GM23338 (cell line): ENCODE measurements around the gene ARL4A.

Experiments used
- CTCF ChIP-seq, 2 experiments: fragments of 200-600 bp in 1 of 2; sonication (generic) in 1 of 2; conservative IDR thresholded peaks; 2 replicates each; pipeline versions ENCODE4 v1.5.1 to v1.6.1; 2016 to 2017; ENCODE audit warnings: antibody characterized with exemption in 2 of 2, low read depth in 2 of 2, mild to moderate bottlenecking in 2 of 2, moderate library complexity in 1 of 2
- EZH2 ChIP-seq: fragments of 200-600 bp; sonication (generic); IDR thresholded peaks from one replicate; pipeline ENCODE4 v1.8.0; 2017; ENCODE audit warnings: antibody characterized with exemption, mild to moderate bottlenecking, low read depth; ENCODE audit not compliant: unreplicated experiment
- EZH2phosphoT487 ChIP-seq: fragments of 200-600 bp; sonication (generic); IDR thresholded peaks from one replicate; pipeline ENCODE4 v1.8.1; 2018; ENCODE audit warnings: antibody characterized with exemption; ENCODE audit not compliant: unreplicated experiment
- POLR2AphosphoS5 ChIP-seq: IDR thresholded peaks from 2 replicates; pipeline ENCODE4 v1.6.1; 2016; ENCODE audit warnings: antibody characterized with exemption, low read depth
- REST ChIP-seq: IDR thresholded peaks from one replicate; pipeline ENCODE4 v1.6.1; 2018; ENCODE audit warnings: antibody characterized with exemption; ENCODE audit not compliant: unreplicated experiment

- TF ChIP-seq CTCF (conservative IDR thresholded peaks at IDR 0.05; ENCODE audit: low read depth in 2 of 2) (no peak), EZH2 (no peak), POLR2AphosphoS5 (no peak), REST (no peak), EZH2phosphoT487 (no peak)
Observed at GRCh38 chr7:12692479-12693259, 5.2 kb downstream of the ARL4A start.
